Stimulated activated CD4-positive, alpha-beta T cell treated with anti-CD3 and anti-CD28 coated beads, Interleukin-1b, Interleukin-23, amount 100 ng/mL, for 4 hours (primary cell): ENCODE results near the gene AGBL1.
"Not testable (repeated sequence)": the region's sequence is repeated elsewhere in the genome, so short reads cannot be mapped to it uniquely, and the experiment has no call there.

Source experiments
- DNase-seq, 2 donors: peaks; one replicate each; pipeline ENCODE4 v3.0.0-alpha.2; 2020; ENCODE audit warnings: low read depth in 2 of 2

AGBL1 gene

DNA sequence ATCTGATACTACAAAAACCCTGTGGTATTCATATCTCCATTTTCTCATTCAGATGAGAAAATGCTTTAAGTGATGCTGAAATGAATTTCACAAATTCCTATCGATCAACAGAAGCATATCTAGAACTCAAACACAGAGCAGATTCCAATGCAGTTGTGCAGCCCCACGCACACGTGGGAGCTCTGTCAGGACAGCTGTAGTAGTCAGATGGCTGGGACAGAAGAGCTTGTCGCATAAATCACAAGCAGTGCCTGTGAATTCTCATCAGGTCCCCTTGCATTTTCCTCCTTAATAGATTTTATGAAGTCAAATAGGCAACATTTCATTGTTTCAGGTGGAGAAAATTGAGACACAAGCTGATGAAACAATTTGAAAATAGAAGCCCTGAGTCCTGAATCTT, 792.3 kb downstream of the AGBL1 start:
- DNase-seq: no peak

DNA sequence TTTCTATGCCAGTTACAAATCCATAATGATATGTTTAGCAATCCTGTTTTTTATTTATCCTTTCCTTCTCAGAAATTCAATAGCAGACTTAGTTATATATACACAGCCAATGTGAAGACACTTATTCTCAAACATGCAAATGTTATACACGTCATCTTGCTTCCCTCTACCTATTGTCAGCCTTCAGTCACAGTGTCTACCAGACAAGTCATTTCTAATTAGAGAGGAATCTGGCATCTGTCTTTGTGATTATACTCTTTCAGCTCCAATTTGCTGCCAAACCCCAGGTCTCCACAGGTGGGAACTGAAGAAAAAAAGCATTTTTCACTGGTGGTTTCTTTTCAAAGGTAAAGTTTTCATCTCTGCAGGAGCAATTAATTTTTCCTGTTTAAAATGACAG, 793.1 kb downstream of the AGBL1 start:
- DNase-seq: no peak

DNA sequence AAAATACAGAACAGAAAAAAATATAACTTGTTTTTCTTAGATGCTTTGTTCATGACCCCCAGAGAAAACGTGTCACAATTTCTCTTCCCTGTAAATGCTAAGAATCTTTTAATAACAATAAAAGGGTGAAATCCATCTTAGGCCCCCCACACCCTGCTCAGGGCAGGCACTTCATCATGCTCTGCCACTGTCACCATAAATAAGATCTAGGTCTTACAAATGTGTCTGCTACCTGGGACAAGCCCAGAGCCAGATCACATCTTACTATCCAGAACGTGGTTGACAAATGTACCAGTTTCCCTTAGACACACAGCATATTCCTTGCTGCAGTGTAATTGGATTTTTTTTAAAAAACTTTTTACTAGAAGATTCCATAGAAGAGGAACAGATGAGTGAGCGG, 795.4 kb downstream of the AGBL1 start:
- no peak for DNase-seq

DNA sequence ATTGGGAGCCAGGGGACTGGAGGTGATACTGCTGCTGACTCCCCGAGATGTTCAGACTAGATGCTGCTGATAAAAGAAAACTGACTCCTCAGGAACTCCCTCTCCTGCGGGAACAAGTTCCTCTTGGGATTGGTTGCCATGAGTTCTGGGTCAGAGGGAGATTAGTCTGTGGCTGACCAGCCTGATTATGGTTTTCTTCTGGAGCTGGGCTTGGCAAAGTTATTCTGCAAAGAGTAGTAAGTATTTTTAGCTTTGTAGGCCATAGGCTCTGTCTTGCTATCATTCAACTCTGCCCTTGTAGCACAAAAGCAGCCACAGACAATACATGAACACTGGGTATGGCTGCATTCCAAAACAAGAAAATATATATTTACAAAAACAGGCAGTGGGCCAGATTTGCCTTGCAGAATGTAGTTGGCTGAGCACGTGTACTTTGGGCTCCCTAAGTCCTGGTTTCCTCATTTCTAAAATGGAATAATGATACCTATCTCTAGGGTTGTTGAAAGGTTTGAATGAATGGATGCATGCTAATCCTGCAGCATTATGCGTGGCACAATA, 796.8 kb downstream of the AGBL1 start:
- DNase-seq: no peak

- no peak for DNase-seq
Observed at GRCh38 chr15:86877171-86877631, 797.5 kb downstream of the AGBL1 start.

GRCh38 chr15:86878844-86879243, 799.2 kb downstream of the AGBL1 start:
- DNase-seq: not testable (repeated sequence)

DNA sequence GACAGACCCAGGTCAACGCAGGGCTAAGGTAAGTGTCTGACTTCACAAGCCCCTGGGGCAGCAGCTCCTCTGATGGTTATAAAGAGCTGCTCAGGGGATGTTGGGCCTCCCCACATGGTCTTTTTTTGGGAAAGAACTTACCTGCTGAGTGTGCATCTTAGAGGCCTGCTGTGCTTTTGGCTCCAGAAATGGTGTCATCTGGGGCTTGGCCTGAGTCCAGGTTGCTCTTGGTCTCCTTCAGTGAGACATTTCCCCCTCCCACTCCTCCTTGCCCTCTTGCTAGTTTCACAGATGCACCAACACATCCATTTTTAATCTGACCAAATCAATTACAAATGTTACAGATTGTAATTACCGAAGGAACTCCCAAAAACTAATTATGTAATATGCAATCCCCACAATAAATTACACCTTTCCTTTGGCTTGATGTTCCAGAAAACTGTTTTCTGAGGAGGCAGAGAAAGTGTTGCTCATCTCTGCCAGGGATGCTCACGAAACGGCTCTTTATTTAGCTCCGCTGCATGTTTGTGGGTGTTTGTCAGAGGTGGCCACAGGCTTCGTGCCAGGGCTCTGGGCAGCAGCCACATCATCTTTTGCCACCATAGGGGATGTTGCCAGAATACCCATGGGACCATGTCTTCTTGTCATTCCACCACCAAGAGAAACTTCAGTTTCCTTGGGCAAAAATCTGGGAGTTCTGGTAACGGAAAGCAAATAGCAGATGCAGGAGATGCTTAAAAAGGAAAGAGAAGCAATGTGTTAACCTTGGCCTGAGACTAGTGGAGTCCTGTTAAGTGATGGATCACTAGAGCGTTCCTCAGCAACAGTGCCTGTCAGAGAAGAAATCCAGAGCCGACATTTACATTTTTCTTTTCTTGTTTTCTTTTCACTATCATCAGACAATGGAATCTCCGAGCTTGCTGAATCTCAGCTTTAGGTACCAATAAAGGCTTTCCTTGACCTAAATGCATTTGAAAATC, 799.9 kb downstream of the AGBL1 start:
- no peak for DNase-seq

- DNase-seq: no peak
Observed at GRCh38 chr15:86885616-86886015, 805.9 kb downstream of the AGBL1 start.

- no peak for DNase-seq
Observed at GRCh38 chr15:86892774-86893449, 813.2 kb downstream of the AGBL1 start.

- DNase-seq: no peak
Observed at GRCh38 chr15:86894269-86894668, 814.6 kb downstream of the AGBL1 start.

GRCh38 chr15:86903642-86904421, 824.2 kb downstream of the AGBL1 start:
- DNase-seq: no peak

- DNase-seq: no peak
Observed at GRCh38 chr15:86905625-86906256, 826.1 kb downstream of the AGBL1 start.

DNA sequence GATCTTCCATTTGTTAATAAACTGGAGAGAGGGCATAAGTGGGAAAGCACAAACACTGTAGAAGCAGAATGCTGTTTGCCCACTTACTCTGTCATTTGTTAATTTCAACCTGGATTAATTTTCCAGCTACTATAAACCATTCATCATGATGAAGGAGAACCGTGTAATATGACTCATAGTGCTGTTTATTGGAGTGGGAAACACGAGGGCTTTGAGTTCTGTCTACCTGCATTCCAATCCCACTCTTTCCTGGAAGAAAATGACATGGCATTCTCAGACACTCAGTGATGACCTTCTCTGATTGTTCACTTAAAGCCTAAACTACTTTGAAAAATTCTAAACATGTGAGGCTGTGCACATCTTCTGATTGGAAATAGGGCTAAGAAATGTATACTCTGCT, 826.7 kb downstream of the AGBL1 start:
- DNase-seq: no peak

DNA sequence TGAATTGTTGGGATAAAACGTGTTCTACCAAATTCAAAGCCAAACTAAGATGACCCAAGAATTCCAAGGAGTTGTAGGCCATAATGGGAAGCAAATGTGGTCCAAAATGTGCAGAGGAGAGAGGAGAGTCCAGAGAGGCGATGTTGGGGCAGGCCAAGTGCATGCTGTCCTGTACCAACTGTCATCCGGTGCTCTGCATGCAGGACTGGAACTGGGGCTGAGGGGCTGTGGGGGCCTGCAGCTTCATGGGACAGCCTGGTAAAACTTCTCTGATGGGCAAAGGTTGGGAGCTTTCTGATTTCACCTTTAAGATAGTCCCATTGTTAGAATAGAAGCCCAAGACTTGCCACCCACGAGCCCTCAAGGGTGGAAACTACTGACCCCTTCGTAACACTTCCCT, 831.4 kb downstream of the AGBL1 start:
- no peak for DNase-seq

DNA sequence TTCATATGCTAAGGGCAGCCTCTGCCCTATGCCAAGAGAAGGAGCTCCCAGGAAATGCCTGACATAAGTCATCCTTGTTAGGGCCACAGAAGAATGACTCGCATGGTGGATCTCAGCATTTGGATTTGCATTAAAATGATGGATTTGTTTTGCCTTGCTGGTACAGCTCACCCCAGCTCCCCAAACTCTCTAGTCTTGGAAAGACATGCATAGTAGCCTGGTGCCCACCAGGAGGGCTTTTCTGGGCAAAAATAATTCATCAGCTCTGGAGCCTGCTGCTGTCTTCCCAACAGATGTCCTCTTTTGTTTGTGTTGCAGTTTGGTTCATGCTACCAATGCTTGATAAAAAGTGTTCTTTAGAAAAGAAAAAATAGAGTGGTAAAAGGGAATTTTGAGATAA, 833.0 kb downstream of the AGBL1 start:
- DNase-seq: no peak

DNA sequence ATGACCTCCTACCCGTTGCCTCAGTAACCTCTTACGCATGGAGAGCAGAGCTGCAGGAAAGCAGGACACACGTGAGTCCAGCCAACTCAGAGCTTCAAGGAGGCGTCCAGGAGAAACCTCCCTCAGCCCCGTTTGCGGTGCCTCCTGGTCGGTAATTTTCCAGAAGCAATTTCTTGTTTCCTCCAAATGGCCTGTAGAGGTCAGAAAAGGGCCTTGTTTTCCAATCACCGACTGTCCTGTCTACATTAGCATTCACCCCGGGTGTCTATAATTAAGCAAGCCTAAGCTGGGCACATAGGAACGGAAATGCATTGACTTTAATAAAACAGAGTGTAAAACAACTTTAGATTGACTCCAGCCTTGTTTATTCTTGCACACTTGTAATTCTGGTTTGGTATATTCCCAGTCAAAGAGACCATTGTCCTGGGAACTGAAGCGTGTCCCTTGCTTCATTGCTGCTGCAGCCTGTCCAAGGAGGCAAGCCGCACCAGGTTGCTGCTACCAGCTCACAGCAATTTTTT, 836.2 kb downstream of the AGBL1 start:
- DNase-seq: no peak

DNA sequence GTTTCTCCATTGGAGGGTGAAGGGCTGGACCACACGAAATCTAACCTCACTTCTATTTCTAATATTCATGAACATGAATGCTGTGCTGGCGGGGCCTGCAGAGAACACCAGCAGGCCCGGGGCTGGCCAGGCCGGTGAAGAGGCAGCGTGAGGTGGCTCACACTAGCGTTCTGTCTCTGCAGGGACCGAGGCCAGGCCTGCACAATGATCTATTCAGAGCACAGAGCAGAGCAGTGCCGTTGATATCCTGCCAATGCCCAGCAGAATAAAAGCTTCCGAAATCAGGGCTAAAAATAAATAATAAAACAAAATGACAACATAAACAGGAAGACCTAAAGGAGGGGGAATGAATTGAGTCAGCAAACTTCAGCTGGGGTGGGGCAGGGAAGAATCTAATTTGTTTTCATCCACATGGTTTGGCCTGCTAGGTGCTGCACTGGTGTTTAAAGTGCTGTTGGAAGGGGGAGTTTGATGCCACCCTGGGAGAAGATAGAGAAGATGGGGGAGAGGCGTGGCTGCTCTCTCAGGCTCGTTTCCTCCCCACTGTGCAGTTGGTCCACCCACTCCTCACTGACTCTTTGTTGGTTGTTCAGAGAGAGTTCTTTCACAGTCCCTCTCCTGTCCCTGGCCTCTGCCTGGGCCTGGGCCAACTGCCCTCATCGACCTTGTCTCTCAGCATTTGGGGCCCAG, 837.1 kb downstream of the AGBL1 start:
- DNase-seq: no peak

DNA sequence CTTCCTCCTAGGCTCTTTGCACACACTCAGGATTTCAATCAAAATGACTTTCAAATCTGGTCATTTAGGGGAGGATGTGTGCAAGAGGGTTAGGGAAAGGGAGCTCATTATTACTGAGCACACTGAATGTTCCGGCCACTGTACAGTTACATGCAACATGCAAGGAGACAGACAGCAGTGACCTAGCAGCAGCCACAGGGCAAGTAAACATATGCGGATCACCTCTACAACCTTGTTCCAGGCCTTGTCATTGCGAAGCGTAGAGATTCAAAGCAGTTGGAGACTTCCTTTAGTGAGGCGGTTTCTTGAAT, 837.6 kb downstream of the AGBL1 start:
- no peak for DNase-seq

DNA sequence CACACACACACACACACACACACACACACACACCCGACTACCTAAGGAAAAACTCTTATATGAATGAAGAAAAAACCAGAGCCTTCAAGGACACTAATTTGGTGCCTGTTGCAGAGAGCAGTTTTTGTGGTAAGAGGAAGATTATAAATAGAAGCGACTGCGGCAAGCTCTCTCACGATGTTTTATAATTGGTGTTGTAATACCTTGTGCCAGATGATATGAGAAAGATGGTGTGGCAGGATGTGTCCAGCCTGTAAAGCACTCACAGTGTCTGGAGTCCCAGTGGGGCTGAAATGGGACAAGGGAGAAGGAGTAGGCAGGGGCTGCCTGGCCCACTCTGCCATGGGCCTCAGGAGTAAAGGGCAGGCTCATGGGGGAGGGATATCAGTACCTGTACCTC, 839.9 kb downstream of the AGBL1 start:
- DNase-seq: no peak

- DNase-seq: no peak
Observed at GRCh38 chr15:86929461-86929860, 849.8 kb downstream of the AGBL1 start.

DNA sequence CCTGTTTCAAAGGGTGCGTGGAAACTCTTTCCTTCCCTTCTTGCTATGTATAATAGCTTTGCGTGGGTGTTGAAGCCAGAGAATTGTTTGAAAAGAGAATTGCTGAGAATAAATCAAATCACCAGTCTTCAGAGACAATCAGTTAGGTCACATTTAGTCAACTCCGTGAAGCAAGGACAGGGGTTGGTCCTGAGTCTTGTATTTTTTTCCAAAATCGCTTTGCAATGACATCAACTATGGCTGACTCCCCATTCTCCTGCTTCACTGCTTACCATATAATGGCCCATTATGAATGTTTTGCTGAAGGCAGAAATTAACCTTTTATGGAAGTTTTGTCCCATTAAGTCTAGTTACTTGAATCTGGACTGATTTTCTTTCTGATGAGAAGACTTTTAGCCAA, 852.8 kb downstream of the AGBL1 start:
- DNase-seq: no peak
